Measurements from ENCODE around the gene TMEM163. TPM values are rescaled to one million over a fixed set of nuclear protein-coding genes. Genes with fewer than 3 reads are reported as not detected.
A peak's percentile ranks its signal among the peaks of the same experiment; 100 is the strongest.
"Not testable (repeated sequence)": the region's sequence is repeated elsewhere in the genome, so short reads cannot be mapped to it uniquely, and the experiment has no call there.

Gene TMEM163
- total and polyA plus RNA-seq, 4 donors = 13.7 to 77.7 (median 53.6) TPM

GRCh38 chr2:134660626-134661402 lies 58.0 kb downstream of the TMEM163 start:
- no peak overlapping the region for H3K4me3 ChIP-seq (ENCODE audit: low read depth, low read length)

GRCh38 chr2:134659724-134660123 lies 59.1 kb downstream of the TMEM163 start:
- 100% methylated on average over 1 of the region's 2 CpGs for WGBS (ENCODE audit: insufficient coverage)
- Histone ChIP-seq H3K27me3 (ENCODE audit: control insufficient read depth, insufficient read depth, low read length) (no peaks in the 10 kb centered on the region), H3K4me3 (ENCODE audit: low read depth, low read length) (no peak overlapping the region), H3K4me1 (ENCODE audit: control insufficient read depth, insufficient read depth, low read length) (no peaks in the 10 kb centered on the region), H3K27ac (ENCODE audit: low read depth, low read length) (no peak overlapping the region), H3K9me3 (ENCODE audit: control insufficient read depth, insufficient read depth, low read length) (no peaks in the 10 kb centered on the region), H3K36me3 (ENCODE audit: control insufficient read depth, insufficient read depth, low read length) (no peaks in the 10 kb centered on the region)
- no peak for DNase-seq (ENCODE audit: low read depth in 4 of 6, low spot score in 6 of 6)

More at GRCh38 chr2:134660626-134661402, 58.0 kb downstream of the TMEM163 start:
- Histone ChIP-seq H3K9me3 (ENCODE audit: control insufficient read depth, insufficient read depth, low read length) (no peaks in the 10 kb centered on the region), H3K4me1 (ENCODE audit: control insufficient read depth, insufficient read depth, low read length) (no peaks in the 10 kb centered on the region), H3K36me3 (ENCODE audit: control insufficient read depth, insufficient read depth, low read length) (no peaks in the 10 kb centered on the region), H3K27ac (ENCODE audit: low read depth, low read length) (no peak overlapping the region), H3K27me3 (ENCODE audit: control insufficient read depth, insufficient read depth, low read length) (no peaks in the 10 kb centered on the region)
- WGBS (ENCODE audit: insufficient coverage) = 85% methylated on average over 3 of the region's 7 CpGs
- DNase-seq (ENCODE audit: low read depth in 4 of 6, low spot score in 6 of 6) = no peak

DNA sequence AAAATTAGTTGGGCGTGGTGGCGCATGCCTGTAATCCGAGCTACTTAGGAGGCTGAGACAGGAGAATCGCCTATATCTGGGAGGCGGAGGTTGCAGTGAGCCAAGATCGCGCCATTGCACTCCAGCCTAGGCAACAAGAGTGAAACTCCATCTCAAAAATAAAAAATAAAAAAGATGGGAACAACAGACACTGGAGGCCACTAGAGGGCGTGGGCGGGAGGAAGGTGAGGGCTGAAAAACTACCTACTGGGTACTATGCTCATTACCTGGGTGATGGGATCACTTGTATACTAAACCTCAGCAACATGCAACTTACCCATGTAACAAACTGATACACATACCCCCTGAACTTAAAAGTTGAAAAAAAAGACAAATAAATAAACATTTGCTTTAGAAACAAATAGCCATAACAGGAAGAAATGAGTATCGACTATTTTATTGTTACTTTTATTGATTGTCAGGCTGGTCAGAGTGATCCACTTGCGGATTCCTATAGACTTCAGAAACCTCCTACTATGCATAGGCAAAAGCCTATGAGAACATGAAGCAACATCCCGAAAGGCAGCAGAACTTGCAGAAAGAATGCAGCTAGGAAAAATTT lies 61.0 kb downstream of the TMEM163 start:
- DNase-seq (ENCODE audit: low read depth in 4 of 6, low spot score in 6 of 6) = no peak
- H3K27me3 ChIP-seq (ENCODE audit: control insufficient read depth, insufficient read depth, low read length) = no peaks in the 10 kb centered on the region
- WGBS (ENCODE audit: insufficient coverage) = 100% methylated on average over 5 of the region's 12 CpGs
- no peak overlapping the region for H3K4me3 ChIP-seq (ENCODE audit: low read depth, low read length)
- no peaks in the 10 kb centered on the region for H3K4me1 ChIP-seq (ENCODE audit: control insufficient read depth, insufficient read depth, low read length)
- H3K27ac ChIP-seq (ENCODE audit: low read depth, low read length) = no peak overlapping the region
- H3K9me3 ChIP-seq (ENCODE audit: control insufficient read depth, insufficient read depth, low read length) = no peaks in the 10 kb centered on the region
- H3K36me3 ChIP-seq (ENCODE audit: control insufficient read depth, insufficient read depth, low read length) = no peaks in the 10 kb centered on the region

- WGBS (ENCODE audit: insufficient coverage) = no CpG with 5 or more reads among the region's 15 CpGs
- H3K4me3 ChIP-seq (ENCODE audit: low read depth, low read length); H3K36me3 ChIP-seq (ENCODE audit: control insufficient read depth, insufficient read depth, low read length); DNase-seq (ENCODE audit: low read depth in 4 of 6, low spot score in 6 of 6); H3K4me1 ChIP-seq (ENCODE audit: control insufficient read depth, insufficient read depth, low read length); H3K9me3 ChIP-seq (ENCODE audit: control insufficient read depth, insufficient read depth, low read length); H3K27me3 ChIP-seq (ENCODE audit: control insufficient read depth, insufficient read depth, low read length); H3K27ac ChIP-seq (ENCODE audit: low read depth, low read length): not testable (repeated sequence)
Measured at GRCh38 chr2:134656391-134656790, 62.4 kb downstream of the TMEM163 start.

- Histone ChIP-seq H3K4me1 (ENCODE audit: control insufficient read depth, insufficient read depth, low read length) (no peaks in the 10 kb centered on the region), H3K36me3 (ENCODE audit: control insufficient read depth, insufficient read depth, low read length) (no peaks in the 10 kb centered on the region), H3K9me3 (ENCODE audit: control insufficient read depth, insufficient read depth, low read length) (peaks cover 2% of the 10 kb centered on the region), H3K27me3 (ENCODE audit: control insufficient read depth, insufficient read depth, low read length) (no peaks in the 10 kb centered on the region), H3K4me3 (ENCODE audit: low read depth, low read length) (no peak overlapping the region), H3K27ac (ENCODE audit: low read depth, low read length) (no peak overlapping the region)
- WGBS (ENCODE audit: insufficient coverage) = no CpG with 5 or more reads among the region's 5 CpGs
- peak in 1 of 6 donors; percentile 67 for DNase-seq (ENCODE audit: low read depth in 4 of 6, low spot score in 6 of 6)
Measured at GRCh38 chr2:134648586-134648985, 70.2 kb downstream of the TMEM163 start.

GRCh38 chr2:134647607-134648256 lies 71.1 kb downstream of the TMEM163 start:
- no peaks in the 10 kb centered on the region for H3K4me1 ChIP-seq (ENCODE audit: control insufficient read depth, insufficient read depth, low read length)
- no peak overlapping the region for H3K4me3 ChIP-seq (ENCODE audit: low read depth, low read length)
- 76% methylated on average over 8 of the region's 10 CpGs for WGBS (ENCODE audit: insufficient coverage)
- H3K36me3 ChIP-seq (ENCODE audit: control insufficient read depth, insufficient read depth, low read length) = no peaks in the 10 kb centered on the region
- DNase-seq (ENCODE audit: low read depth in 4 of 6, low spot score in 6 of 6) = no peak
- H3K27me3 ChIP-seq (ENCODE audit: control insufficient read depth, insufficient read depth, low read length) = no peaks in the 10 kb centered on the region
- no peak overlapping the region for H3K27ac ChIP-seq (ENCODE audit: low read depth, low read length)
- peaks cover 2% of the 10 kb centered on the region for H3K9me3 ChIP-seq (ENCODE audit: control insufficient read depth, insufficient read depth, low read length)

GRCh38 chr2:134642938-134643337 lies 75.9 kb downstream of the TMEM163 start:
- no peak overlapping the region for H3K4me3 ChIP-seq (ENCODE audit: low read depth, low read length)
- H3K36me3 ChIP-seq (ENCODE audit: control insufficient read depth, insufficient read depth, low read length) = no peaks in the 10 kb centered on the region
- no peak overlapping the region for H3K27ac ChIP-seq (ENCODE audit: low read depth, low read length)
- no peaks in the 10 kb centered on the region for H3K27me3 ChIP-seq (ENCODE audit: control insufficient read depth, insufficient read depth, low read length)
- H3K9me3 ChIP-seq (ENCODE audit: control insufficient read depth, insufficient read depth, low read length) = peaks cover 3% of the 10 kb centered on the region
- DNase-seq (ENCODE audit: low read depth in 4 of 6, low spot score in 6 of 6) = no peak
- no CpG with 5 or more reads among the region's 1 CpG for WGBS (ENCODE audit: insufficient coverage)
- no peaks in the 10 kb centered on the region for H3K4me1 ChIP-seq (ENCODE audit: control insufficient read depth, insufficient read depth, low read length)

GRCh38 chr2:134640494-134640893 lies 78.3 kb downstream of the TMEM163 start:
- no peaks in the 10 kb centered on the region for H3K27me3 ChIP-seq (ENCODE audit: control insufficient read depth, insufficient read depth, low read length)
- H3K9me3 ChIP-seq (ENCODE audit: control insufficient read depth, insufficient read depth, low read length) = peaks cover 3% of the 10 kb centered on the region
- no peak for DNase-seq (ENCODE audit: low read depth in 4 of 6, low spot score in 6 of 6)
- 91% methylated on average over 4 of the region's 4 CpGs for WGBS (ENCODE audit: insufficient coverage)
- no peak overlapping the region for H3K4me3 ChIP-seq (ENCODE audit: low read depth, low read length)
- H3K36me3 ChIP-seq (ENCODE audit: control insufficient read depth, insufficient read depth, low read length) = no peaks in the 10 kb centered on the region
- no peak overlapping the region for H3K27ac ChIP-seq (ENCODE audit: low read depth, low read length)
- no peaks in the 10 kb centered on the region for H3K4me1 ChIP-seq (ENCODE audit: control insufficient read depth, insufficient read depth, low read length)

DNA sequence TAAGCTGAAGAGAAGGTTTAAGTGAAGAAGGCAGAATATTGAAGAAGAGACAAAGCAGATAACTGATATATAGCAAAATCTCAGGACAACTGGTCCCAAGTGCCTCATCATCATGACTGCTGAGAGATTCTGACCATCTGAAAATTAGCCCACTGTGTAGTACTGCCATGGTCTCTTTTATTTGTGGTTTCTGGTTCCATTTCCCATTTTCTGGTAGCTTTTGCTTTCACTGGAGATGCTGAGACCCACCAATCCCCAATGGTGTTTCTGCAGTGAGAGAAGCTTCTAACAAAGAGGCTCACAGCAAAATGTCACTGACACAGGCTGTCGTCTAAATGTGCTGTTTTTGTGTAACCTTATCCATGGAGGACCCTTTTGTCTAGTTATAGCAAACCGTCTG lies 79.5 kb downstream of the TMEM163 start:
- Histone ChIP-seq H3K4me3 (ENCODE audit: low read depth, low read length) (no peak overlapping the region), H3K9me3 (ENCODE audit: control insufficient read depth, insufficient read depth, low read length) (peaks cover 3% of the 10 kb centered on the region)

More for the DNA sequence above, 79.5 kb downstream of the TMEM163 start:
- H3K27me3 ChIP-seq (ENCODE audit: control insufficient read depth, insufficient read depth, low read length) = no peaks in the 10 kb centered on the region
- H3K36me3 ChIP-seq (ENCODE audit: control insufficient read depth, insufficient read depth, low read length) = no peaks in the 10 kb centered on the region
- peak in 1 of 6 donors; percentile 11 for DNase-seq (ENCODE audit: low read depth in 4 of 6, low spot score in 6 of 6)
- 63% methylated on average over 1 of the region's 2 CpGs for WGBS (ENCODE audit: insufficient coverage)
- H3K27ac ChIP-seq (ENCODE audit: low read depth, low read length) = no peak overlapping the region
- no peaks in the 10 kb centered on the region for H3K4me1 ChIP-seq (ENCODE audit: control insufficient read depth, insufficient read depth, low read length)
